Measurements from ENCODE around the gene AZIN2.
"Not testable (repeated sequence)": the region's sequence is repeated elsewhere in the genome, so short reads cannot be mapped to it uniquely, and the experiment has no call there.

AZIN2 gene

GRCh38 chr1:33127001-33127823, 46.3 kb downstream of the AZIN2 start:
- DNase-seq (ENCODE audit: low read depth in 2 of 2) = peak; percentile 98 to 99

GRCh38 chr1:33128781-33129180, 47.8 kb downstream of the AZIN2 start:
- DNase-seq (ENCODE audit: low read depth in 2 of 2) = no peak

- DNase-seq (ENCODE audit: low read depth in 2 of 2) = no peak
These were observed 49.3 kb downstream of the AZIN2 start for GRCh38 chr1:33130297-33130696.

- no peak for DNase-seq (ENCODE audit: low read depth in 2 of 2)
These were observed 50.2 kb downstream of the AZIN2 start for GRCh38 chr1:33131191-33131590.

- DNase-seq (ENCODE audit: low read depth in 2 of 2) = no peak
These were observed 51.6 kb downstream of the AZIN2 start for GRCh38 chr1:33132549-33132948.

GRCh38 chr1:33133478-33134105, 52.6 kb downstream of the AZIN2 start:
- no peak for DNase-seq (ENCODE audit: low read depth in 2 of 2)

GRCh38 chr1:33136041-33136440, 55.1 kb downstream of the AZIN2 start:
- not testable (repeated sequence) for DNase-seq (ENCODE audit: low read depth in 2 of 2)

- no peak for DNase-seq (ENCODE audit: low read depth in 2 of 2)
These were observed 56.8 kb downstream of the AZIN2 start for GRCh38 chr1:33137800-33138199.

- no peak for DNase-seq (ENCODE audit: low read depth in 2 of 2)
These were observed 59.5 kb downstream of the AZIN2 start for GRCh38 chr1:33140153-33141149.

- DNase-seq (ENCODE audit: low read depth in 2 of 2) = no peak
These were observed 60.3 kb downstream of the AZIN2 start for GRCh38 chr1:33141216-33141615.

GRCh38 chr1:33141781-33142180, 60.8 kb downstream of the AZIN2 start:
- DNase-seq (ENCODE audit: low read depth in 2 of 2) = no peak

- no peak for DNase-seq (ENCODE audit: low read depth in 2 of 2)
These were observed 61.6 kb downstream of the AZIN2 start for GRCh38 chr1:33142483-33143064.

GRCh38 chr1:33143176-33143575, 62.2 kb downstream of the AZIN2 start:
- no peak for DNase-seq (ENCODE audit: low read depth in 2 of 2)

GRCh38 chr1:33143698-33144097, 62.7 kb downstream of the AZIN2 start:
- DNase-seq (ENCODE audit: low read depth in 2 of 2) = no peak

GRCh38 chr1:33146003-33146402, 65.0 kb downstream of the AZIN2 start:
- no peak for DNase-seq (ENCODE audit: low read depth in 2 of 2)

GRCh38 chr1:33147275-33147996, 66.5 kb downstream of the AZIN2 start:
- no peak for DNase-seq (ENCODE audit: low read depth in 2 of 2)

- no peak for DNase-seq (ENCODE audit: low read depth in 2 of 2)
These were observed 67.0 kb downstream of the AZIN2 start for GRCh38 chr1:33147997-33148314.

GRCh38 chr1:33148615-33149014, 67.7 kb downstream of the AZIN2 start:
- no peak for DNase-seq (ENCODE audit: low read depth in 2 of 2)

- DNase-seq (ENCODE audit: low read depth in 2 of 2) = no peak
These were observed 68.7 kb downstream of the AZIN2 start for GRCh38 chr1:33149453-33150190.

- no peak for DNase-seq (ENCODE audit: low read depth in 2 of 2)
These were observed 69.6 kb downstream of the AZIN2 start for GRCh38 chr1:33150522-33150921.

- no peak for DNase-seq (ENCODE audit: low read depth in 2 of 2)
These were observed 70.2 kb downstream of the AZIN2 start for GRCh38 chr1:33151116-33151515.
